ENCODE data around the gene UBE2Z. TPM values are rescaled to one million over a fixed set of nuclear protein-coding genes. Genes with fewer than 3 reads are reported as not detected.

Gene UBE2Z
- total RNA-seq, 1 donor from 2014 or later = 76.5 TPM

- Mint-ChIP-seq H3K9me3 (ENCODE audit: unreplicated experiment) (no peaks in the 10 kb centered on the region), H3K4me1 (ENCODE audit: low read depth, unreplicated experiment) (peaks cover 9% of the 10 kb centered on the region), H3K27ac (ENCODE audit: unreplicated experiment) (peak overlapping the region; percentile 17), H3K4me3 (ENCODE audit: unreplicated experiment) (peak overlapping the region; percentile 49), H3K36me3 (ENCODE audit: unreplicated experiment) (no peaks in the 10 kb centered on the region), H3K27me3 (ENCODE audit: unreplicated experiment) (peaks cover 4% of the 10 kb centered on the region)
- no peak for TF ChIP-seq CTCF (IDR thresholded peaks at IDR 0.05; ENCODE audit: partially characterized antibody, unreplicated experiment)
- no peak for DNase-seq
These were observed 53.5 kb downstream of the UBE2Z start for GRCh38 chr17:48961516-48962233.

GRCh38 chr17:48970224-48970623 is 62.0 kb downstream of the UBE2Z start:
- H3K4me3 Mint-ChIP-seq (ENCODE audit: unreplicated experiment) = no peak overlapping the region
- H3K27ac Mint-ChIP-seq (ENCODE audit: unreplicated experiment) = no peak overlapping the region
- TF ChIP-seq CTCF (IDR thresholded peaks at IDR 0.05; ENCODE audit: partially characterized antibody, unreplicated experiment) = no peak
- H3K27me3 Mint-ChIP-seq (ENCODE audit: unreplicated experiment) = no peaks in the 10 kb centered on the region
- H3K4me1 Mint-ChIP-seq (ENCODE audit: low read depth, unreplicated experiment) = no peaks in the 10 kb centered on the region
- peaks cover 3% of the 10 kb centered on the region for H3K9me3 Mint-ChIP-seq (ENCODE audit: unreplicated experiment)
- no peak for DNase-seq
- H3K36me3 Mint-ChIP-seq (ENCODE audit: unreplicated experiment) = no peaks in the 10 kb centered on the region

- Mint-ChIP-seq H3K36me3 (ENCODE audit: unreplicated experiment) (no peaks in the 10 kb centered on the region), H3K4me1 (ENCODE audit: low read depth, unreplicated experiment) (no peaks in the 10 kb centered on the region), H3K4me3 (ENCODE audit: unreplicated experiment) (no peak overlapping the region), H3K27ac (ENCODE audit: unreplicated experiment) (no peak overlapping the region), H3K27me3 (ENCODE audit: unreplicated experiment) (no peaks in the 10 kb centered on the region), H3K9me3 (ENCODE audit: unreplicated experiment) (peaks cover 3% of the 10 kb centered on the region)
- DNase-seq = no peak
- no peak for TF ChIP-seq CTCF (IDR thresholded peaks at IDR 0.05; ENCODE audit: partially characterized antibody, unreplicated experiment)
These were observed 62.9 kb downstream of the UBE2Z start for GRCh38 chr17:48970865-48971687.

GRCh38 chr17:48972749-48973097 is 64.5 kb downstream of the UBE2Z start:
- Mint-ChIP-seq H3K4me1 (ENCODE audit: low read depth, unreplicated experiment) (no peaks in the 10 kb centered on the region), H3K36me3 (ENCODE audit: unreplicated experiment) (no peaks in the 10 kb centered on the region), H3K27me3 (ENCODE audit: unreplicated experiment) (peaks cover 2% of the 10 kb centered on the region), H3K9me3 (ENCODE audit: unreplicated experiment) (peaks cover 3% of the 10 kb centered on the region), H3K4me3 (ENCODE audit: unreplicated experiment) (no peak overlapping the region), H3K27ac (ENCODE audit: unreplicated experiment) (peak overlapping the region; percentile 0)
- no peak for TF ChIP-seq CTCF (IDR thresholded peaks at IDR 0.05; ENCODE audit: partially characterized antibody, unreplicated experiment)
- DNase-seq = no peak

- Mint-ChIP-seq H3K36me3 (ENCODE audit: unreplicated experiment) (no peaks in the 10 kb centered on the region), H3K9me3 (ENCODE audit: unreplicated experiment) (no peaks in the 10 kb centered on the region), H3K27me3 (ENCODE audit: unreplicated experiment) (peaks cover 2% of the 10 kb centered on the region), H3K4me1 (ENCODE audit: low read depth, unreplicated experiment) (no peaks in the 10 kb centered on the region), H3K27ac (ENCODE audit: unreplicated experiment) (no peak overlapping the region), H3K4me3 (ENCODE audit: unreplicated experiment) (no peak overlapping the region)
- no peak for TF ChIP-seq CTCF (IDR thresholded peaks at IDR 0.05; ENCODE audit: partially characterized antibody, unreplicated experiment)
- DNase-seq = no peak
These were observed 65.6 kb downstream of the UBE2Z start for GRCh38 chr17:48973806-48974205.

Measured in glutamatergic neuron (in vitro differentiated cells).